ENCODE results near the gene DDX55.
A peak's percentile ranks its signal among the peaks of the same experiment; 100 is the strongest.
"Not testable (repeated sequence)": the region's sequence is repeated elsewhere in the genome, so short reads cannot be mapped to it uniquely, and the experiment has no call there.

Gene DDX55, protein sequence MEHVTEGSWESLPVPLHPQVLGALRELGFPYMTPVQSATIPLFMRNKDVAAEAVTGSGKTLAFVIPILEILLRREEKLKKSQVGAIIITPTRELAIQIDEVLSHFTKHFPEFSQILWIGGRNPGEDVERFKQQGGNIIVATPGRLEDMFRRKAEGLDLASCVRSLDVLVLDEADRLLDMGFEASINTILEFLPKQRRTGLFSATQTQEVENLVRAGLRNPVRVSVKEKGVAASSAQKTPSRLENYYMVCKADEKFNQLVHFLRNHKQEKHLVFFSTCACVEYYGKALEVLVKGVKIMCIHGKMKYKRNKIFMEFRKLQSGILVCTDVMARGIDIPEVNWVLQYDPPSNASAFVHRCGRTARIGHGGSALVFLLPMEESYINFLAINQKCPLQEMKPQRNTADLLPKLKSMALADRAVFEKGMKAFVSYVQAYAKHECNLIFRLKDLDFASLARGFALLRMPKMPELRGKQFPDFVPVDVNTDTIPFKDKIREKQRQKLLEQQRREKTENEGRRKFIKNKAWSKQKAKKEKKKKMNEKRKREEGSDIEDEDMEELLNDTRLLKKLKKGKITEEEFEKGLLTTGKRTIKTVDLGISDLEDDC

DNA sequence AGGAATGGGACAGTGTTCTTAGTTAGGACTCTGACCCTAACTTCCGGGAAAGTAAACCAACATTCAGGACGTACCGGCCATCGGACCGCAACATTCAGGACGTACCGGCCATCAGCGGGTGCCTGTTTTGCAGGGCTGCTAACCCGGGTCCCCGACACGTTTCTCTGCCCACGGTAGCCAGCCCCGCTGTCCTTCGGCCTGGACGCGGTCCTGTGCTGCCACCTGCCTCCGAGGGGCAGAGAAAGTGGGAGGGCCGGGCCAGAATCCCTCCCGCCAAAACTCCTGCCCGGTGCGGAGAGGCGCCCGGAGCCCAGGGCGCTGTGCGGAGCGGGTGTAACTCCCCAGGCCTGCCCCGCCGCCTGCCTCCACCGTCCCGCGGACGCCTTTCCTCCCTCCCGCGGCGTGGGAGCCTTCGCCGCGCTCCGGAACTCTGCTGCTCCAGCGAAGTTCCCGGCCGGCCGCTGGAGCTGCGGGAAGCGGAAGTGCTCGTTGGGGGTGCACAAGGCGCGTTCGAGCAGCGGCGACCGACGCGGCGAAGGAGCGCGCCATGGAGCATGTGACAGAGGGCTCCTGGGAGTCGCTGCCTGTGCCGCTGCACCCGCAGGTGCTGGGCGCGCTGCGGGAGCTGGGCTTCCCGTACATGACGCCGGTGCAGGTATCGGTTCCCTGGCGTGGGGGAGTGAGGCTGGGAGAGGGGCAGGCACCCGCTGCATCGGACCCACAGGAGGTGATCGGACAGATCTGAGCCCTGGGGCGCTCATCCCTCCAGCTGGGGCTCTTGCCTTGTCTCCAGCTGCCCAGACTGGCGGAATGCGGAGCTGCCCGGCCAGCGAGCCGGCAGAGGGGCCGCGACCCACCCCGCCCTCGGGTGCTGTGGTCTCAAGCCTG lies at the start of gene DDX55:
Gene DDX55 (plus strand): TSS at position 498 of the 888 bp plus-strand sequence. CDS start 50 bp downstream, at position 548.
- peak; percentile 98 for DNase-seq

DNA sequence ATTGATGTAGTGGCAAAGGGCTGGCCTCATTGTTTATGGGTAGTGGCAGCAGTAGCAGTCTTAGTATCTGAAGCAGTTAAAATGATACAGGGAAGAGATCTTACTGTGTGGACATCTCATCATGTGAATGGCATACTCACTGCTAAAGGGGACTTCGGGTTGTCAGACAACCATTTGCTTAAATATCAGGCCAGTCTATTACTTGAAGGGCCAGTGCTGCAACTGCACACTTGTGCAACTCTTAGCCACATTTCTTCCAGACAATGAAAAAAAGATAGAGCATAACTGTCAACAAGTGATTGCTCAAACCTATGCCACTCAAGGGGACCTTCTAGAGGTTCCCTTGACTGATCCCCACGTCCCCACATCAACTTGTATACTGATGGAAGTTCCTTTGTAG lies 47.8 kb upstream of the DDX55 start:
- not testable (repeated sequence) for DNase-seq

DNA sequence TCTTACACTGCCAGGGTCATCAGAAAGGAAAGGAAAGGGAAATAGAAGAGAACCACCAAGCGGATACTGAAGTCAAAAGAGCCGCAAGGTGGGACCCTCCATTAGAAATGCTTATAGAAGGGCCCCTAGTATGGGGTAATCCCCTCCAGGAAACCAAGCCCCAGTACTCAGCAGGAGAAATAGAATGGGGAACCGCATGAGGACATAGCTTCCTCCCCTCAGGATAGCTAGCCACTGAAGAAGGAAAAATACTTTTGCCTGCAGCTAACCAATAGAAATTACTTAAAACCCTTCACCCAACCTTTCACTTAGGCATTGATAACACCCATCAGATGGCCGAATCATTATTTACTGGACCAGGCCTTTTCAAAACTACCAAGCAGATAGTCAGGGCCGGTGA lies 47.1 kb upstream of the DDX55 start:
- DNase-seq, result not testable (repeated sequence)

DNA sequence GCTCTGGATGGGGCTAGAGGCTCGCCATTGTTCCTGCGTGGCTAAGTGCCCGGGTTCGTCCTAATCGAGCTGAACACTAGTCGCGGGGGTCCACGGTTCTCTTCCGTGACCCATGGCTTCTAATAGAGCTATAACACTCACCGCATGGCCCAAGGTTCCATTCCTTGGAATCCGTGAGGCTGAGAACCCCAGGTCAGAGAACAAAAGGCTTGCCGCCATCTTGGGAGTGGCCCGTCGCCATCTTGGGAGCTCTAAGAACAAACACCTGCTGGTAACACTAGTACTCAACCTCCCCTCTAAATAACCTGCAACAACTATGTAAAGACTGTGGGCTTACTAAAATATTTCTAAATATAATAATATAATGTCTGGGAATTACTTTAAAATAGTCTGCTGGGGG lies 43.4 kb upstream of the DDX55 start:
- not testable (repeated sequence) for DNase-seq

DNA sequence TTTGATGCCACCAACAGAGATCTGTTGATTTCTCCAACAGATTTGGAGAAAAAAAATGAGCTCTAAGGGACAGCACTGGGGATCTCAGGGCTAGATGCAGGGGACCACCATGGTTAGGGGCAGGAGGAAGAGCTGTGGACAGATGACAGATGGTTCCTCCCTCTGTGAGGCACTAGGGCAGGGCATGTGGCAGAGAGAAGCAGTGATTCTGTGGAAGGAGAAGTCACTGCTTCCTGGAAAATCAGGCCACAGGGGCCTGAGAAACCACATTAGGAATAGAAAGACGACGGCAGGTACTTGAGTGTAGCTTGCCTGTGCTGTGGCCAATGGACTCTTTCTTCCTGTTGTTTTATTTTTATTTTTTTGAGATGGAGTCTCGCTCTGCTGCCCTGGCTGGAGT lies 42.4 kb upstream of the DDX55 start:
- no peak for DNase-seq

DNA sequence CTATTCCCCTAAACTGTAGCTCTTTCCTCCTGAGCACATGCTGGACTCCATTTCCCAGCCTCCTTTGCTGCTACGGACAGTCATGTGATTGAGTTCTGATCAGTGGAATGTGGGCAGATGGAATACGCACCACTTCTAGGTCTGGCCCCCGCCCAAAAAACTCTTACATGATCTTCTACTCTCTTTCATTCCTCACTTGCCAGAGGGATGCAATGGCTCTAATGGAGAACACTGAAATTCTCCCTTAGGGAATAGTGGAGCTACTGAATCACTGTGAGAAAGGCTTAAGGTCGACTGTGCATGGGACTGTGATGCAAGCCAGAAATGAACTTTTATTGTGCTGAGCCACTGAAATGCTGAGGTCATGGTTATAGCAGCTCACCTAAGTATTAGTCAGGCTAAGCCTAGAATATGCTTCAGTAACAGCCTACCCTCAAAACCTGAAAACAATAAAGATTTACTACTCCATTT lies 30.5 kb upstream of the DDX55 start:
- DNase-seq, result peak; percentile 12

DNA sequence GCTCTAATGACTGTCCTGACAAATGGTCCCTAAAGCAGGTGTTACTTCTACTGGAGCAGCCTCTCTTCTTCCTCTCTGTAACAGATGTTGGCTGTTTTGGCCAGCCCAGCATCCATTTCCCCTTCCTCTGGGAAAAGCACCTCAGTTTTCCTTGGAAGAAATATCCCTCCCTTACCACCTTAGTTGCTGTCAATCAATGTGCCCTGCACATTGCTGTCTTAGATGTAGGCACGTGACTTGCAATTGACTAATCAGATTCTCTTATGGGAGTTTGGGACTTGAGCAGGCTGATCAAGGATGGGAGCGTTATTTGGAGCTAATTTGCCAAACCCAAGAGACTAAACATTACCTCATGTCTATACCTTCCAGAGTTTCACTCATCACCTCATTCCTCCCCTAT lies 29.5 kb upstream of the DDX55 start:
- DNase-seq, result no peak

DNA sequence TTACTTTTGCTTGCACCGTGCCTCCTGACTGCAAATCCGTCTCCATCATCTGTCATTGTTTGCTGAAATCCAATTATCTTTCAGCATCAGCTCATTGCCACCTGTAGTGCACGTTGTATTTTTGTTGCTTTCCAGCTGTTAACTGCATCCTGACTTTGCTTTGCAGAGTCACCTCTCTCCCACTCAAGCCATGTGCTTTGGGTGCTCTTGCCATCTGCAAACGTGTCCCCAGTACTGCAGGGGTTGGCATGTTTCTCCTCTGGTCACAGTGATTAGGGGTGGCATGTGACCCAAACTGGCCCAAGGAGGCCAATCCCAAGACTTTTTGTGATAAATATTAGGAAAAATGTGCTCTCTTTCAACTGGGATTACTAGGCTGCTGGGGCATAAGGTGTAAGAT lies 28.0 kb upstream of the DDX55 start:
- DNase-seq, result no peak

DNA sequence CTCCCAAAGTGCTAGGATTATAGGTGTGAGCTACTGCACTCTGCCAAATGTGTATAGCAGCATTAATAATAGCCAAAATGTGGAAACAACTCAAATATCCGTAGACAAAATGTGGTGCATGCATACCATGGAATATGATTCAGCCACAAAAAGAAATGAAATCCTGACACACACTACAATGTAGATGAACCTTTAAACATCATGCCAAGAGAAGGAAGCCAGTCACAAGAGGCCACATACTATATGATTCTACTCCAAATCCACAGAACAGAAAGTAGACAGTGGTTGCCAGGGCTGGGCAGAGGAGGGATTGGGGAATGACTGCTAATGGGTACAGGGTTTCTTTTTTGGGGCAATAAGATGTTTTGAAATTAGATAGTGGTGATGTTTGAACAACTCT lies 25.3 kb upstream of the DDX55 start:
- no peak for DNase-seq

DNA sequence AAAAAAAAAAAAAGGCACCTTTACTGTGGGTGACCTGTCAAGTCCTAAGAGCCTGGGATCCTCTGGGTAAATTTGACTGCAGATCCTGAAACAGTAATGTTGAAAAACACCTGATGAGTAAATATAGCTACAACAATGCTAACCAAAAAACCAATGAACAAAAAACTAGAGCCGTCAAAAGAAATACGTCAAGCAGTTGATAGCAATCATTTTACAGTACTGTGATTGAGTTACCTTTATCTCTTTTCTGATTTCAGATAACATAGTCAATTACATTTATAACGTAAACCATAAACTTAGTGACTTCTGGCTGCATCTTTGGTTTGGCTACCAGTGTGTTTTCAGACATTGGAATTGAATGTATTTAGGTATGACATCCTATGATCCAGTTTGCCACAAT lies 23.7 kb upstream of the DDX55 start:
- no peak for DNase-seq

DNA sequence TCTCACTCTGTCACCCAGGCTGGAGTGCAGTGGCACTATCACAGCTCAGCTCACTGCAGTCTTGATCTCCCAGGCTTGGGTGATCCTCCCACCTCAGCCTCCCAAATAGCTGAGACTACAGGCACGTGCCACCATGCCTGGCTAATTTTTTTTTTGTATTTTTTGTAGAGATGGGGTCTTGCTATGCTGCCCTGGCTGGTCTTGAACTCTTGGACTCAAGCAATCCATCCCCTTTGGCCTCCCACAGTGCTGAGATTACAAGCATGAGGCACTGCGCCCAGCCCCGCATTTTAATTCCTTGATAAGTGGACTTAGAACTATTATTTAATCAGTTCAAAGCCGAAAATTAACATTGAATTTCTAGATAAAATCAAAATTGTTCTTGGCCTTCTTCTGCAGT lies 23.1 kb upstream of the DDX55 start:
- DNase-seq, result not testable (repeated sequence)

DNA sequence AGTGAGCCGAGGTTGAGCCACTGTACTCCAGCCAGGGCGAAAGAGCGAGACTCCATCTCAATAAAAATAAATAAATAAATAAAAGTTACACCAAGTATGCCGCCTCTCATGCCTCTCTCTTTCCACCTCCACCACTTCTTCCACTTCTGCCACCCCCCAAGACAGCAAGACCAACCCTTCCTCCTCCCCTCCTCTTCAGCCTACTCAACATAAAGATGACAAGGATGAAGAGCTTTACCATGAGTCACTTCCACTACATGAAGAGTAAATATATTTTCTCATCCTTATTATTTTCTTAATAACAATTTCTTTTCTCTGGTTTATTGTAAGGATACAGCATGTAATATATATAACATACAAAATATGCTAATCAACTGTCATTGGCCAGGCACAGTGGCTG lies 21.1 kb upstream of the DDX55 start:
- DNase-seq, result no peak

DNA sequence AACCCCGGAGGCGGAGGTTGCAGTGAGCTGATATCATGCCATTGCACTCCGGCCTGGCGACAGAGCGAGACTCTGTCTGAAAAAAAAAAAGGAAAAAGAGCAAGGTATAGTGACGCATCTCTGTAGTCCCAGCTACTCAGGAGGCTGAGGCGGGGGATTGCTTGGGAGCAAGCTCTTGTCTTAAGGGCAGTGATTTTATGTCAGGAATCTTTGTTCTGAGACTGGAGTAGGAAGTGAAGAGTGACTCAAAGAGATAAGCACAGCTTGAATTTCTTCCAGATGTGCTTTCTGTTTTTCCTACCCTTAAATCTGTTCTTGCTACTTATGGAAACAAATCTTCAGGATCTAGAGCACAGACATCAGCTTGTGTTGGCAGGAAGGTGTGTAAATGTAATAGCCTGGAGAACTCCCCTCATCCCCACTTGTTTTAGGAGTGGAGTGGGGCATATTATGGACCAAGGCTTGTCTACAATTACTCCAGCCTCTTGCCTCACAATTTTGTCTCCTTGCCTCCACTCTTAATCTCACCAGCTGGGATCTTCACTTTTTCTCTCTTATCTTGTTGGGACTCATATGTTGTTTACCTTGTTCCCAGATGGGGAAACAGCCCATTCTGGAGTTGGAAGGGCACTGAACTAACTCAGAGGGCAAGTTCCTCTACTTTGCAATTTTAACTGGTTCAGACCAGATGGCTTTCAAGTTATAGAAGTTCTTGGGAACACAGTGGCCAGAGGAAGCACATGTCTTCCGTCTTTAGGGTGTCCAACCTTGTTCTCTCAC lies 10.0 kb upstream of the DDX55 start:
- no peak for DNase-seq

DNA sequence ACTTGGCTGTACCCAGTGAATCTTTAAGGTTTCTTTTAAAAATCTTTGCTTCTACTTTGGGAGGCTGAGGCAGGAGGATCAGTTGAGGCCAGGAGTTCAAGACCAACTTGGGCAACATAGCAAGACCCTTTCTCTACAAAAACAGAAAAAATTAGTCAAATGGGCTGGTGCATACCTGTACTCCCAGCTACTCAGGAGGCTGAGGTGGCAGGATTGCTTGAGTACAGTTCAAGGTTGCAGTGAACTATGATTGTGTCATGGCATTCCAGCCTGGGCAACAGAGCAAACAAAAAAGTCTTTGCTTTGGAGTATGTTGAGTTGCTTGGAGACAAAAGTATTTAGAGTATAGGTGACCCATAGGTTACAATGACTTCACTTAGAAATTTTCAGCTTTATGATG lies 6.2 kb upstream of the DDX55 start:
- DNase-seq, result no peak

DNA sequence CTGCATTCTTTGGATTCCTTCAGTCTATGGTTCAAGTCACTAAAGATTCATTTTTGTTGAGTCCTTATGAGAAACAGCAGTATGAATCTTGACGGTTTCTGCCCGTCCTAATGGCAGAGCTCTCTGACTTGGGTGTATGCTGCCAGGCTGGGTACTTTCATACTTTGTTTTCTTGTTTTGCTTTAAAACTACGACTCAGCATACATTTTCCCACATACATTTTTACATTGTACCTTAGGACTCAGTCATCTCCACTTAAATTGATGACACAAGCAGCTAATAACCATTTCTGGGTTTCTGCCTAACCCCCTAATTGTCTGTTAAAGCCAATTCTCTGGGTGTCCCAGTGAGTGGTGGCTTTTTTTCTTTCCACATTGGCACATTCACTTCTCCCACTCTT lies 4.8 kb upstream of the DDX55 start:
- DNase-seq, result no peak

DNA sequence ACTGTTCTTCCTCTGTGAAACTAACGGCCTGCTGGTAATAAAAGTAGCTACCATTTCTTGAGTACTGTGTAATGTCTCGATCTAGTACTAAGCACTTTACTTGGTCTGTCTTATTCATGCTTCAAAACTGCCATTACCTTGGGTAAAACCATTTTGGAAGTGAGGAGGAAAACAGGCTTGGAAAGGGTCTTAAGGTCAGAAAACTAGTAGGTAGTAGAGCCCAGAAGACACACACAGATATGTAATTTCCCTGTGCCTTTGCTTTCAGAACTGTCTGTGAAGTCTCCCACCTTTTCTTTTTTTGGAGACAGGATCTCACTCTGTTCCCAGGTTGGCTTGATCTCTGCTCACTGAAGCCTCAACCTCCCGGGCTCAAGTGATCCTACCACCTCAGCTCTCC lies 3.4 kb upstream of the DDX55 start:
- no peak for DNase-seq

DNA sequence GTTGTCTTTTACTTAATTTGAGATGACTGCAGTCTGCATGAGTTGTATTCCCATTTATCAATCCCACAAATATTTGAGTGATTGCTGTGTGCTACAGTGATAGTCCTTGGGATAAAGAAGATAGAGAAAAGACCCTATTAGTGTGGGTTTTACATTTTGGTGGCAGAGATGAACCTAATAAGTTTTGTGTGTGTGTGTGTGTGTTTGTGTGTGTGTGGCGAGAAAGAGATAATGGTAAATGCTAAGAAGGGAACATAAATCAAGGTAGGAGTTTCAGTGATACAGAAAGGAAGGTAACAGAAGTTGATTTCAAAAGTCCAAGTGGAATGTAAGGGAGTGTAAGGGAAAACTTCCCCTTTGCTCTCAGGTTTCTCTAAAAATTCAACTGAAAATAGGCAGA lies 2.6 kb upstream of the DDX55 start:
- no peak for DNase-seq

DNA sequence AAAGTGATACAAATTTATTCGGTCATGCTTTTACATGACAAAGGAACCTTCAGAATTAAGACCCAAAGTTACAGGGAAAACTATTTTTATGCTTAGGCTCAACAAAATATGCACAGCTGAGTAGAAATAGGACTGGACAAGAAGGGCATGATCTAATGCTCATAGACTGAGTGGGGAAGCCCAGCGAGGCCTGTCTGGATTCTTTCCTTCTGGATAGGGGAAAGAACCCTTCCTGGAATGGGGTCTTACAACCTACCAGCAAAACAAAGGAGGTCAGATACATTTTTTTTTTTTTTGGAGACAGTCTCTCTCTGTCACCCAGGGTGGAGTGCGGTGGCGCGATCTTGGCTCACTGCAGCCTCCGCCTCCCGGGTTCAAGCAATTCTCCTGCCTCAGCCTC lies 2.2 kb upstream of the DDX55 start:
- no peak for DNase-seq

DNA sequence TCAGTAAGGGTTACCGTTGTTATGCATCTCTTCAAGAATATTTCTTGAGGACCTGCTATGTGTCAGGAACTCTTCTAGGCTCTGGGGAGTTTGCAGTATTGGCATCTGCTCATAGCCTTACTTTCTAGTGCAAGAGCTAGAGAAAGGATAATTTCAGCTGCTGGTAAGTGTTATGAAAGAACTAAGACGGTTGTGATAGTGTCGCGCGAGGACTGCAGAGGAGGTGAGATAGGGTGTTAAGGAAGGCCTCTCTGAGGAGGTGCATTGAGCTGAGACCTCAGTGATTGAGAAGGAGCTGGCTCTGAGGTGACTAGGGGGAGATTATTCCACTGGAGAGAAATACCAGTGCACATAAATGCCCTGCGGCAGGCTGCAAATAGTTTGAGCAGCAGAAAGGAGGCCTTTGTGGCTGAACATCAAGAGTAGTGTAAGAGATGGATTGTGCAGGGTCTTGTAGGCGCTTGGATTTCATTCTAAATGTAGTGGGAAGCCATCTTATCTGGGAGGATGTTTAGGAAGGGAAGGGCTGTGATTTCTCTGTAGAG lies 824 bp downstream of the DDX55 start:
- peak; percentile 7 for DNase-seq

DNA sequence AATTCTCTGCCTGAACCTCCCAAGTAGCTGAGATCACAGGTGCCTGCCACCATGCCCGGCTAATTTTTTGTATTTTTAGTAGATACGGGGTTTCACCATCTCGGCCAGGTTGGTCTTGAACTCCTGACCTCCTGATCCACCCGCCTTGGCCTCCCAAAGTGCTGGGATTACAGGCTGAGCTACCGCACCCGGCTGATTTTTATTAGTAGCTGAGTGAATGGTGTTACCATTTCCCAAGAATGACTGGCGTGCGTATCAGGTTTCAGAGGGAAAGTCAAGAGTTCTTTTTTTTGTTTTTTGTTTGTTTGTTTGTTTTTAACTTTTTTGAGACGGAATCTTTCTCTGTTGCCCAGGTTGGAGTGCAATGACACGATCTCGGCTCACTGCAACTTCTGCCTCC lies 1.6 kb downstream of the DDX55 start:
- DNase-seq, result not testable (repeated sequence)

DNA sequence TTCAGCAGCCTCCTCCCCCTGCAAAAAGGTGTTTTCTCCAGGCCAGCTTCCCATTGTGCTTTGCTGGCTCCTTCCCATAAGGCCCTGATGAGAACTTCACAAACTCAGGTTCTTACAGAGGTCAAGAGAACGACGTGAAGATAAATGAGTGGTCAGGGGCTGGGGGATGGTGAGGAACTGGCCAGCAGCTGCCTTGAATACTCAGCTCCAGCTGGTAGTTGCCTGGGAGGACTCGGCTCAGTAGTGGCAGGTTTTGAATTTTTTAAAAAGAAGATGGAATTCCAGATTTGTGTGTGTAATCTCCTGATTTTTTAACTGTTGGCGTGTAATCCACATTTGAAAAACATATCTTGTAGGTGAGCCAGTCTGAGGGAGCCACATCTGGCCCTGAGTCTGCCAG lies 5.9 kb downstream of the DDX55 start:
- DNase-seq, result no peak

DNA sequence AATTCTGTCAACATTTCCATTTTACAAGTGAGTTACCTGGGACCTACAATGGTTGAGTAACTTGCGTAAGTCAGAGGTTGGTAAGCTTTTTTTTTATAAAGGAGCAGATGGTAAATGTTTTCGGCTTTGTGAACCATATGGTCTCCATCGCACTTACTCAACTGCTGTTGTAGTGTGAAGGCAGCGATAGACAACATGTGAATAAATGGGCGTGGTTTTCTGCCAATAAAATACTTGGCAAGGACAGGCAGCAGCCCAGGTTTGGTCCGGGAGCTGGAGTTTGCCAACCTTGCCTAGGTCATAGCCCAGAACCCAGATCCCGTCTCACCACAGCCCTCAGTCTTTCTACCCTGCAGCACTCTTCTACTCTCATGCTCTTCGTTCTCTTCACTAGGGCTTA lies 6.3 kb downstream of the DDX55 start:
- no peak for DNase-seq
